ENCODE measurements around the gene SETMAR.

- TF ChIP-seq CTCF (conservative IDR thresholded peaks at IDR 0.05 in 1 of 2, IDR thresholded peaks at IDR 0.05 in 1 of 2; ENCODE audit: low read depth in 1 of 2, low read length in 2 of 2) (no peak), EZH2 (IDR thresholded peaks at IDR 0.05; ENCODE audit: low read length, missing control alignments) (no peak)
Measured at GRCh38 chr3:4313606-4314293, 10.6 kb downstream of the SETMAR start.

Measured in fibroblast of lung (primary cell).